CD4-positive, alpha-beta T cell treated with Interleukin-15 for 1 hour (primary cell): Measurements from ENCODE around the gene TRIP11.

Experiments
- DNase-seq: peaks from one replicate; pipeline ENCODE4 v3.0.0-alpha.2; 2020

Gene TRIP11

DNA sequence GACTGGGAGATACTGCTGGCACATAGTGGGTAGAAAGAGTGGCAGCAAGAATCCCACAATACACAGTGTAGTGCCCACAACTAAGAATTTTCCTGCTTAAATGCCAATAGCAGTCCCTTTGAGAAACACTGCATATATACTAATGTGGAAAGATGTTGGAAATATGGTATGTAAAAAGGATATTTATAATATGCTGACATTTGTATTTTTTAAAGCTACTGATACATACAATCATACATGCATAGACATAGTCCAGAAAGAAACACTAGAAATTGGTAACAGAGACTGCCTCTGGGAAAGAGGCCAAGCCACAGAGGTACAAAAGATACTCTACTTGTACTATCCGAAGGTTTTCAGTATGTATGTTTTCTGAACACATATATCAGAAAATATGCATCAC lies 30.3 kb downstream of the TRIP11 start:
- DNase-seq: no peak

DNA sequence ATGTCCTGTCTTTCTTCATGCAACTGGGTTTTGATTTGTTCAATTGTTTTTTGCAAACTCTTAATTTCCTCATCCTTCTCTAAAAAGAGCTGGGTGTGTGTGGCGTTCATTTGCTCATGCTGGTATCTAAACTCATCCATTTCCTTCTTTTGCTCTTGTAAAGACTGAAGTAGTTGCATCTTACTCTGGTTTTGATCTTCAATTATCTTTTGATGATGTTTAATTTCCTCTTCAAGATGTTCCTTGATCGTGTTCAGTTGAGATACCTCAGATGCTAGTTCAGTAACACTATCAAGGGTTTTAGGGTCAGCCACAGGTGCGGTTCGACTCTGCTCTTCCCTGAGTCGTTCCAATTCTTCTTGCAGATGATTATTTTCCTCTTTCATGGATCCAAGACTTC lies 34.8 kb downstream of the TRIP11 start:
- no peak for DNase-seq

DNA sequence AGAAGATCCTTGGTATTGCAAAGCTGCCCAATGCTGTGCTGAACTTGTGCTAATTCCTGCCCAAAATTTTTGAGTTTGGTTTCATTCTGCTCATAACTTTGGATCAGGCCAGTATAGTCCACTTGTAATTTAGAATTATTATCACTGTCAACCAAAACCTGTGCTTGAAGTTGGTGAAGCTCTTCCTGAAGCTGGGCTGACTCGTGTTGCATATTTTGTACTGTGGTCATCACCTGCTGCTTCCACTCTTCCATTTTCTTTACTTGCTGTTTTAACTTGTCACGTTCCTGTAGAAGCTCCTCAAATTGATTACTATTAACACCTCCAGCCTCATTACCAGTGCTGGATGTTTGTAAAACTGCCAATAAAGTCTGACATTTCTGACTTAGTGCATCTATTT lies 35.8 kb downstream of the TRIP11 start:
- DNase-seq: no peak

DNA sequence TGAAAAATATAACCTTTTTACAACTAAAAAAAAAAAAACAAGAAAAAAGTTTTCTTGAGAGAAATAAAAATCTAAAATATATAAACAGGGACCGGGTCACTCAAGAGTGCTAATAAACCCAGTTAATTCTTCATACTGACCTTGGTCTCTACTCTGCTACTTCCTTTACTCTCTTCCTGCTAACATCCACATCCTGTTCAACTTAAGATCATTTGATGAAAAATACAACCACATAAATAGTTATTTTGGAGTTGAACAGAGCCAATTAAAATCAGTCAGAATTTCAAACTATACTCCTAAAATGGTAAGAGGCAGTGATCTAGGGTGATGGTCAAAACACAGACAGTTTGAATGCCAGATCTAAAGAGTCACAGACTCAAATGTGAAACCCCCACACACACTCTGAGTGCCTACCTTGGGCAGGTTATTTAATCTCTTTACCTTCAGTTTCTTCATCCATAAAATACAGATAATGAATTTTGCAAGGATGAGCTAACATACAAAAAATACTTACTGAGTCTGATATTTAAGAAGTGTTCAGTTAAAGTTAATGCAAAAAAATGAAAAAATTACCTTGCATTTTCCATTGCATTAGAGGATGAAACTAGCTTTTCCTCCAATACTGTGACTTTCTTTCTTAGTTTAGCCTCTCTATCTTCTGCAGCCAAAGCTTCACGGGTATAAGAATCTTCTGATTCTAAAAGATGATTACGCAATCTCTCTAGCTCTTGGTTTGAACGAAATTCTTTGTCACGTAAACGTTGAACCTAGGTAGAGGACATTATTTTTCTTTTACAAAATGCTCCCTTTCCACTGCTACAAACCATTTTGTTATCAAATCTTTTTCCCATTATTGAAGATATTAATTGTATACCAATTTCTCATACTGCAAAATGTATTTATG lies 40.9 kb downstream of the TRIP11 start:
- DNase-seq: no peak

DNA sequence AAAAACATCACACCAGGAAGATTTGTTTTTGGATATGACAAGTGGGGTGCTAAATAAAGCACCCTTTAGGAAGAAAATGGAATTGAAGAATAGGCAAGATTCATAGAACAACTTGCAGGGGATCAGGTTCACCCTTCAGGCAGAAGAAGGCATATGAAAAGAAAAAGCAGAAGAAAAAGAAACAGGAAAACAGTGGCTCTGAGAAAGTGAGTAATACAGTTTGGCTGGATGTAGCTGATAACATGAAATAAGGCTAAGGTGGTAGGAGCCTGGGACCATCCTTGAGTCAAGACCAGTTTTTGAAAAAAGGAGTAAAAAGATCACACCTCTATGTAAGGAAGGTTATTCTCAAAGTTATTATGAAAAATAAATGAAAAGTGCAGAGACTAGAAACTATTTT lies 42.4 kb downstream of the TRIP11 start:
- no peak for DNase-seq

DNA sequence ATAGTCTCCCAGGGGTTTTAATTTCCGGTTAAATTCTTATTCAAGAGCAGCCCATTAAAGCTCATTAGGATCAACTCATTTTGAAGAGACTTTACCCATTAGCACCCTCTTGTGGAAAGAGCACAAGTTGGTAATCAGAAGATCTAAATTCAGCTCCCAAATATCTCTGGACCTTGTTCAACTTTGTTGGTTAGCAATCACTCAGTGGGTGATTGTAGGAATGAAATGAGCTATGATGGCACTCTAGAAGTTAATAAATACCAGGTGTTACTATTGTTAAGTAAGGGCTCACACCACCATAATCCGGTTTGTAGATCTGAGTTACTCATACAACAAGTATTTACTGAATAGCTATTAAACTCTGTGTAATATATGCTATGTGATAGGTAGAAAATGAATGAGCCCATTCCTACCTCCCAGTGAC lies 42.9 kb downstream of the TRIP11 start:
- no peak for DNase-seq

DNA sequence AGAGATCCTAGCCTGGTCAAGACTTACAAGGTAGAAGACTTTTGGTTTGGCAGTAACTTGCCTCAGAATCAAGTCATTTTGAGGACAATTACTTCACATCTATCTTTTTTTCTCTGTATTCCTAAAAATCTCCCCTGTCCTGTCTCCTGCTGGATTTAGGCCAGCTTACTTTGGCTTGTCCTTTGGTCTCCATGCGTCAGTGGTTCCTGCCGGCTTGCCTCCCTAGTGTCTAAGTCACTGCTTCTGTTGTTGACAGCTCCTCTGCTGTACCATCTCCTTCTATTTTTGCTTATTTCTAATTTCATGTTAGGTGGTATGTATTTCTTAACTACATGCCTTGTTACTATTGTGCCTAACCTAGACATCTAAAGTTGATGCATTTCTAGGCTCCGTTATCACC lies 52.7 kb downstream of the TRIP11 start:
- no peak for DNase-seq

DNA sequence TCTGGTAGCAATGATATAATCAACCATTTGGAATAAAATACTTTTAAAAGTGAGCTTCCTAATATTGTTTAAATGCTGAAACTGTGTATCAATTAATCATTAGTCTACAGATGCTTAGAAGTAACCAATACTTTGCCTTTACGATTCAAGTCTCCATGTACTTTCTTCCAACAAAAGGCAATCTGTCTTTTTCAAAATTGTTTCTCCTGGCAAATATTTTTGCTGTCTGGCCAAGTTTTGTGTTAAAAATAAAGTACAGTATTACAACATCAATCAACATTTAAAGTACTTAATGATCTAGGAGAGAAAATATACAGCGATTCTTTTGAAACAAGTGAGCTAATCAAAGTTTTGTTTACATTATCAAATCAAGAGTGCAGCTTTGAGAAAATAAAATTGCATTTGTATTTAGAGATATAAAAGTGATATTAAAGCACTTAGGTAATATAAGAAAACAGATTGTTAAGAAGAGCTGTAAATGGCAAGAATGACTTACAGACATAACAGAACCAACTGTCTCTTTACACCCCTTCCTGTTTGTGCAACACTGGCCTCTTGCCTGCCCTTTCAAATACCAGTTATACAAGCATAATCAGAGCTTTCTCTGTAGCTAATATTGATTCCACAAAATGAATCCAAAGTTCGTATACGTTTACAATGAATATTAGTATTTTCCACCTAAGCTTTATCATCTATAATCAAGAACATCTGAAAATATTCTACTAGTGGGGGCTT lies 54.2 kb downstream of the TRIP11 start:
- no peak for DNase-seq

DNA sequence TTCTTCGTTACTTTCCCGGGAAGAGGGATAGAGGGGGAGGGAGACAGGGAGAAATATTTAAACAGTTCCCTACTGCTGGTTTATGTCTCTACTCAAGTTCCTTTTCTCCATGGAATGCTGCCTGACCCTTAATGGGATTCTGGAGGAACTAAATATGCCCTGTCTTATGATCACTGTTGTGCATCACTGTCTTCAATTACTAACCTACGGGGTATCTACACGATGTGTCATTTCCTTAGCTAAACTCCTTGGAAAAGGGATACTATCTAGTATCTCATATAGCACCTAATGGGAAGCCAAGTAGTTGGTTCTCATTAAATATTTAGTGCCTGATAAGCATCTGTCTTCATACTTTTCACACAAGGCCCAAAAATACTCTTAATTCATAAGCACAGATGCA lies 54.9 kb downstream of the TRIP11 start:
- DNase-seq: no peak

DNA sequence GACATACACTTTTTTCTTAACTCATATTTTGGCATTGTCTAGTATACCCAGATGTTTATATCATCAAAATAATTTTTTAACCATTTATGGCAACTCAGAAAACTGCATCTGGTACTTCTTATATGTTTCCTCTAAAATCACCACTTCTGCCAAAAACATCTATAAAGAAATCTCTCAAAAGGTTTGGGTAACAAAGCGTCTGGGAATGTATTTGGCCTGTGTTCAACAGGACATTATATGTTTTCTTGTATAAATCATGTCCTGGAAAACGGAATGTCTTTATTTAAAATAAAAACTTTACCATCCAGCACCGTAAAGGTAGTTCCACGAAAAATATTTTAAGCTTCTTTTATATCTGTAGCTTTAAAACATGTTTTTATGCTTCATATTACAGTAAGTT lies 56.3 kb downstream of the TRIP11 start:
- DNase-seq: no peak

DNA sequence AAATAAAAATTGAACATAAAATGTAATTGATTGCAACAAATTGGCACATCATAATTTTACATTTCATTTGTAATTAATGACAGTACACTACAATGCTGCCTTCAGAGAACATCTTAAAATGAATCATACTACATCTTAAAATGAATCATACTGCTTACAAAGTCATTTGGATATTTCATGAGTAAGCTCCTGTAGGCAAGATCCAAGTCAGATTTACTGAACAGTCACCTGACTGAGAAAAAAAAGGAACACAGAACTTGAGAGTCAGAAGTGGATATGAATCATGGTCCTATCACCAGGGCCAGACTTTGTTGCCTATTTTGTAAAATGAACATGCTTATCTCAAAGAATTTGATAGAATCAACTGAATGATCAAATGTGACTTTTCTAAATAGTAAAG lies 59.7 kb downstream of the TRIP11 start:
- no peak for DNase-seq

DNA sequence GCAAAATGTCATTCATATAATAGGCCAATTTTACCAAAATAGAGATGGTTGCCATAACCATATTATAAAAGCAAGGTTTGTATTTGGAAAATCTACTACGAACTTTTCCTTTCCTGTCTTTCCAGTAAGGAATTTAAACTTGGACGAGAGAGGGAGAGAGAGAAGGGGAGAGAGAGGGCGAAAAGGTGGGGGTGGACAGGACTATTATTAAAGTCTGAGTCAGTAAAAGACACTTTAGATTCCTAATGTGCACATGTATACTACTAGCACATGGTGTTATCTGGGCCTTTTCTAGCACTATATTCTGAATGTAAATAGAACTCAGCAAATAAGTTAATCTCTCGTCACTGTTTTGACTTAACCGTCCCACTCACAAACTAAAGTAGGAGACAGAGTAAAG lies 62.0 kb downstream of the TRIP11 start:
- no peak for DNase-seq

DNA sequence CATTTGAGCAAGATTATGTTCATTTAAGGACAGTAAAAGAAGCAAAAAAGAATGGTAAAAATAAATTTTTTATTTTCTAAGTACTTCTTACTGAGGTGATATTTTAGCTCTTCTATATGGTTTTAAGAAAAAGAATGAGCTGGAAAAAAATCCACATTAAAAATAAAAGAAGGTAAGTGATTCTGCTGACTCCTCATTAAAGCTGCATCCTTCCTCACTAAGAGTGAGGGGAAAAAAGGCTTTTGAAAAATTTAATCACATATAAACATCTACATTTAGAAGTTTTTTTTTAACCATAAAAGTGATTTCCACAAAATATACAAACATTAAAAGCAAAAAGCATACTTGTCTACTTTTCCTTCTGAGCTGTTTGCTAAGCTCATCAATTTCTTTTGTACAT lies 64.1 kb downstream of the TRIP11 start:
- DNase-seq: no peak

DNA sequence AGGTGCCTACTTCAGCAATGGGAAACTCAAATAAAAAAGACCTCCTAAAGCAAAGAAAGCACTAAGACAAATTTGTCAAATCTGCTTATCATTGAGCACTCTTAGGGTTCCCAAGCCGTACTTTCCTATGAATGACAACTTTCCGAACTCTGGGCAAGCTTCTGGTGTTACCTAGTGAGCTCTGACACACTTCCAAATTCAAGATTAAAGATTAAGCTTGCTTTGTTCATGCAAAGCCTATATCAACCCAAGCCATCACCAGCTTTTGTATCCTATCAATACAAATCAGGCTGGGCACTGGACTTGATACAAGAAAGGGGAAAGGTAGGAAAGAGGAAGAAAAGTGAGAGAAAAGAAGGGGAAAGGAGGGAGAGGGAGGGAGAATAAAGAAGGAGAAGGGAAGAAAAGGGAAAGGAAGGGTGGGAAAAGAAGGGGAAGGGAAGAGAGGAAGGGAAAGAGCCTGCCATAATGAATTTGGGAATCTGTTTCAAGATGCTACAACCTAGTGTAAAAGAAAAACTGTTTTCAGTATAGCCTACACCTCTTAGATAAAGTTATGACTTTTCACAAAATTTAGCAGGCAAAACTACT lies 68.6 kb downstream of the TRIP11 start:
- no peak for DNase-seq

DNA sequence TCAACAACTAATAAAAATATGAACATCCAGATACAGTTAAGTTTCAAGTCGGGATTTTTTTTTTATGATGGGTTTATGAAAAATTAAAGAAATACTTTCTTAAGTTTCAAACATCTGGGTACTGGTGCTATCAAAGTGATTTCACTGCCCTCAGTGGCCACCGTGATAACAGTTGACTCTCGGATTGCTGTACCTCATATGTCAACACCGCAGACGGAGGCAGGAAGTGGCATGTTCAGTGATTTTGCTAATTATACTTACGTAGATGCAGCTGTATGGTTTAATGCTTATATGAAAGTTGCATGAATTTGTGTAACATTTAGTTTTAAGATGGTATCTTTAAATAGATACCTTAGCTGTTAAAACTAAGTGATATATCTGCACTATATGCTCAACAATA lies 71.6 kb downstream of the TRIP11 start:
- DNase-seq: peak; percentile 39

DNA sequence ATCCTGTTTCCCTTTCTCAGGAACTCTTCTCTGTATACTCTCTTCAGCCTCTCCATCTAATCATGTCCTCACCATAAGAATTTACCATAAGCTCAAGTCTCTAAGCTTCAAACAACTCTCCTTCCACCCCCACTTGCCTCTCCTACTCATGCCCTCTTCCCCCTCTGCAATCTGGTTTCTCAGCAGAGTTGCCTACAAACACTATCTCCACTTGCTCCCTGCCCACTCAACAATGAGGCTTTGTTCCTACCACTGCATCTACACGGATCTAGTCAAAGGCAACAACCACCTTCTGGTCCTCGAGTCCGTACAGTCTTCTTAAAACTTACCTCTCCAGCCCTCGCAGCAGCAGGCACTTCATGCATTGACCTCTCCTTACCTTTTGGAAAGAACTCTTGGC lies 75.1 kb downstream of the TRIP11 start:
- DNase-seq: no peak

DNA sequence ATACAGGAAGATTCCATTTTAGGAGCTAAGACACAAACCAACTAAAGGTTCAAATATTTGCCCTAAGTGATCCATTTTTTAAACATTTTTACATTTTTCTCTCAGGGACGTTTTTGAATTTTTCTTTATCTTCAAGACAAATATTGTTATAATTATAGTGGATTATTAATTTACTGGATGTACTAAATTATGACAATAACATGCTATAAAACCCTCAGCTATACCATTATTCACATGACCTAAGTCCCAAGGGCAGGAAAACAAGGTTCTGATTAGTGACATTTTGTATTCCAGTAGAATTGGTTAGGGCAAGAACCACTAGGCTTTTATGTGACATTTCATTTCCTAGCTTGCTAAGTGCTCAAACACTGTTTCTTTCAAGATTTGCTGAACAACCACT lies 75.8 kb downstream of the TRIP11 start:
- DNase-seq: no peak

DNA sequence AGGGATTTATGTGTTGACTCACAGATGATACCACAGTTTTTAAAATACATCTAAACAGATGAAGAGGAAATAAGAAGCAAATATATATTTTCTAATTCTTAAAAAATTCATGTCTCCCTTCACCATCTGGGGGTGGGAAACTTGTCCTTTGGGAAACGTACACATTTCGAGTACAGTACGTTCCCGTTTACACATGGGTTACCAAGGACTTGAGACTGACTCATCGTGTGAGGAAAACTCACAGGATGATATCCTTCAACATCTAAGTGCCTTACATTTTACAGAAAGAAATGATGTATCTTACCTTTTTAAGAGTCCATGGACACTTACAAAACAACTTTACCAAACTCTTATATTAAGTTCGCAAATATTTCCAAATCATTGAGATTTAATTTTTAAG lies 76.4 kb downstream of the TRIP11 start:
- DNase-seq: no peak

DNA sequence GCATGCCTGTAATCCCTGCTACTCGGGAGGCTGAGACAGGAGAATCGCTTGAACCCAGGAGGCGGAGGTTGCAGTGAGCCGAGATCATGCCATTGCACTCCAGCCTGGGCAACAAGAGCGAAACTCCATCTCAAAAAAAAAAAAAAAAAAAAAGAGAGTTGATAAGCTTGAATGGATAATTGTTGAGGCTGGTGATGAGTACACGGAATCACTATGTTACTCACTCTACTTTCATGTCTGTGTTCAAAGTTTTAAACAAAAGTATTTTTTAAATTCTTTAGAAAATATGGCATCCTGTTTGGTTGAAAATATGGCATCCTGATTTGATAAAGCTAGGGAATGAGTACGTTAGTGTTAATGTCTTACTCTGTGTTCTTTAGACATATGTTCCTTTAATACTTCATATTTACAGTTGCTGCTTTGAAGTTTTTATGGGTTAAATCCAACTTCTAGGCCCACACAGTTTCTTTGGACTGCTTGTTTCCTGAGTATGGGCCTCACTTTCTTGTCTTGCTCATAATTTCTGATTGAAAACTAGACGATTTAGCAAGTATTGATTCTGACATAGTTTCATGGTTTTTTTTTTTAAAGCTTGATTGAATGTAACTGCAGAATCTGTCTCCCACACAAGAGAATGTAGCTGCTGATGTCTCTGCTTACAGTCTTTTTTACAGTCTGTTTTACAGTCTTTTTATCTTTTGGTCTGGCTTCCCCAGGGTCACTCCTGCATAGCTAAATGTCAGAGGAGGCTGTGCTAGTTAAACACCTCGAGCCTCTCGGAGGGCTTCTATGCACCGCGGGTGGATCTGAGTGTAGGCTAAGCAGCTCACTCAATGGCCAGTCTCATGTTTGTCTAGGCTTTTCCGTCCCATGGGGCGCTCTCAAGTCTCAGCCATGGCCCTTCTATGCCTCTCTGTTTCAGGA lies 78.3 kb downstream of the TRIP11 start:
- no peak for DNase-seq

DNA sequence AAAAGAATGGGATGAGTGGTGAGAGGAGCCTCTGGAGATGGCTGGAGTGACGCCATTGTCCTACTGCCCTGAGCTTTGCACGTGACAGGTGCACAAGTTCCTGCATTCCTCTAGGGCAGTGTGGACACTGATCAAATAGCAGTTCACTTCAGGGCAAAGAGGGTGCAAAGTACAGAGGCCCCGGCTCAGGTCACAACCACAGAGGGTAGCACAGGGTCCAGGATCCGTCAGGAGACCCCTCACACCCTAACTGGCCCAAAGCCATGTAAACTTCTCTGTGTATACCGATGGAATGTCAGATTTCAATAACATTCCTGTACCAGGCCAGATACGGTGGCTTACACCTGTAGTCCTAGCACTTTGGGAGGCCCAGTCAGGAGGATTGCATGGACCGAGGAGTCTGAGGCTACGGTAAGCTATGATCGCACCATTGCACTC lies 82.0 kb downstream of the TRIP11 start:
- DNase-seq: no peak

DNA sequence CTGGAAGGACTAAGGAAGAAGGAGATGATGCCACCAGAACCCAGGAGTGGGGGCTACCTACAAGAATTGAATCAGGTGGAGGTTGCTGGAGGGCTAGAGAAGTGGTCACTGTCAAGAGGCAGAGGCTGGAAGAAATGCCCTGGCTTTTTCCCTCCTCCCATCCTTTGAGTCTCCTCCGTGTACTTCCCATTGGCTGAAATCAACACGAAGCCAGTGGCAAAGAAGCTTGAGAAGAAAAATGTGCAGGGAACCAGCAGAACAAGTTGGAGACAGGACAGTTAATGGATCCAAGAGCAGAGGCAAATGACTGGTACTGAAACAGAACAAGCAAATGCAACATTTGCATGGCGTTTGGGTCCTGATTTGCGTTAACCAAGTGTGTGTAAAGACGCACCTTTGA lies 83.2 kb downstream of the TRIP11 start:
- no peak for DNase-seq

DNA sequence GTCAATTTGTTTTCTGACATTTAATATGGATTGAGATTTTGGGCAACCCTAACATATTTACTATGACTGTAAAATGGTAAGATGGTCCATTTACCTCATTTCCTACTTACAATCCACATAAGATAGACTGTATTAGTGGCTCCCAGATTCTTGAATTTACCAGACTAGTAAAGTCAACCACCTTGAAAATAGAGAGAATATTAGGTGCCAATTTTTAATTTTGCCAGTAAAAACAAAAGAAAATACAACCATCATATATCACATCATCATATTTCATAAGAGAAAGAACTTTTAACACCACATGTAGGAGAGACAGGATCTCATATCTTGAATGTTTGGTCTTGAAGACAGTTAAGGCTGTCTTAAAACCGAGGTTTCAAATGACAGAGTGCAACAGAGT lies 84.7 kb downstream of the TRIP11 start:
- no peak for DNase-seq
